HepG2 (cell line): ENCODE measurements around the gene SEMA3C. TPM values are rescaled to one million over a fixed set of nuclear protein-coding genes. Genes with fewer than 3 reads are reported as not detected.

ENCODE experiments used
- ATAC-seq: fragments of 200-7000 bp; cut with Tn5 transposase; 3 replicates; pipeline ENCODE4 v1.9.1; 2020; ENCODE audit warnings: mild to moderate bottlenecking, moderate library complexity
- BruUV-seq: library from RNA; stranded (reverse); fragments of 400-500 nt; replicated peaks from 2 replicates; lab custom pipeline; 2021; lab: Mats Ljungman, UMichigan
- CTCF ChIA-PET: fragments of 300-600 bp; formaldehyde crosslinking; extraction: SDS; loops from one replicate; lab custom pipeline; 2021; ENCODE audit warnings: low total read pairs, inconsistent platforms, low intra/inter-chr PET ratio; lab: Yijun Ruan, JAX
- POLR2A ChIA-PET: fragments of 350-600 bp; sonication (Branson Sonifier 250); formaldehyde crosslinking; loops from one replicate; lab custom pipeline; 2020; ENCODE audit warnings: antibody characterized with exemption, inconsistent platforms; lab: Yijun Ruan, JAX
- DNase-seq: peaks from one replicate; pipeline ENCODE4 v3.0.0-alpha.2; 2015; ENCODE audit warnings: low spot score
- FAIRE-seq: peaks from 3 replicates; lab custom pipeline; 2011; peaks lifted over from hg19 to GRCh38; lab: Jason Lieb, UNC
- H2AFZ ChIP-seq: one replicate; pipeline ENCODE4 v1.6.1; 2011; ENCODE audit warnings: low read length, inconsistent platforms
- H3K27ac ChIP-seq: fragments of 300-600 bp; 3 replicates; pipeline ENCODE4 v1.8.0; 2011; ENCODE audit warnings: mixed run types, mild to moderate bottlenecking, mixed read lengths, low read length, inconsistent platforms; ENCODE audit not compliant: insufficient read depth; ENCODE audit errors: extremely low read length
- H3K27me3 ChIP-seq, 2 experiments: fragments of 200-600 bp in 1 of 2; 2 replicates in 1 of 2; 3 replicates in 1 of 2; pipeline versions ENCODE4 v1.6.0 to v1.8.0; 2011; ENCODE audit warnings: low read length in 2 of 2, mild to moderate bottlenecking in 2 of 2, moderate library complexity in 2 of 2, inconsistent platforms in 1 of 2; ENCODE audit not compliant: insufficient read depth in 2 of 2, control insufficient read depth in 1 of 2
- H3K36me3 ChIP-seq, 2 experiments: fragments of 200-600 bp in 1 of 2; replicated peaks in 1 of 2; 2 replicates in 1 of 2; 3 replicates in 1 of 2; pipeline versions ENCODE4 v1.5.1 to v1.8.0; 2011; ENCODE audit warnings: low read length in 2 of 2, inconsistent platforms in 1 of 2; ENCODE audit not compliant: insufficient read depth in 2 of 2, control insufficient read depth in 1 of 2
- H3K4me1 ChIP-seq: 2 replicates; pipeline ENCODE4 v1.5.1; 2012; ENCODE audit warnings: low read length, inconsistent platforms; ENCODE audit not compliant: insufficient read depth
- H3K4me2 ChIP-seq: 2 replicates; pipeline ENCODE4 v1.6.0; 2011; ENCODE audit warnings: low read depth, low read length, inconsistent platforms
- H3K4me3 ChIP-seq, 3 experiments: fragments of 200-600 bp in 1 of 3; sonication (generic), shearing (Covaris generic) in 1 of 3; replicated peaks in 1 of 3; 2 replicates each; pipeline ENCODE4 v1.5.1; 2011 to 2016; ENCODE audit warnings: low read length in 3 of 3, inconsistent platforms in 2 of 3, low read depth in 2 of 3, mild to moderate bottlenecking in 2 of 3, control low read depth in 1 of 3, mixed read lengths in 1 of 3; ENCODE audit not compliant: insufficient read depth in 1 of 3
- H3K79me2 ChIP-seq: one replicate; pipeline ENCODE4 v1.6.1; 2011; ENCODE audit warnings: low read length, inconsistent platforms; ENCODE audit not compliant: insufficient read depth
- H3K9ac ChIP-seq: 2 replicates; pipeline ENCODE4 v1.6.0; 2011; ENCODE audit warnings: mild to moderate bottlenecking, low read depth, low read length, inconsistent platforms; ENCODE audit not compliant: insufficient read depth
- H3K9me3 ChIP-seq: 2 replicates; pipeline ENCODE4 v1.5.1; 2012; ENCODE audit warnings: mild to moderate bottlenecking, low read length
- H4K20me1 ChIP-seq: 2 replicates; pipeline ENCODE4 v1.6.0; 2011; ENCODE audit warnings: inconsistent platforms, mild to moderate bottlenecking, low read length, moderate library complexity; ENCODE audit not compliant: insufficient read depth
- HNRNPK ChIP-seq: fragments of 200-400 bp; formaldehyde crosslinking; IDR thresholded peaks from 2 replicates; pipeline ENCODE4 v1.6.1; 2018; ENCODE audit warnings: low read length, low read depth, moderate library complexity, mild to moderate bottlenecking; ENCODE audit not compliant: poor library complexity, severe bottlenecking
- NR2F6 ChIP-seq, 2 experiments: IDR thresholded peaks; 2 replicates each; pipeline ENCODE4 v1.6.1; 2016; ENCODE audit warnings: antibody characterized with exemption in 1 of 2, mild to moderate bottlenecking in 1 of 2
- PCBP2 ChIP-seq: fragments of 200-400 bp; formaldehyde crosslinking; optimal IDR thresholded peaks from 2 replicates; pipeline ENCODE3; 2018; ENCODE audit warnings: low read length, low read depth; ENCODE audit not compliant: poor library complexity, severe bottlenecking
- PLSCR1 ChIP-seq: sonication (generic); formaldehyde crosslinking; IDR thresholded peaks from 2 replicates; pipeline ENCODE4 v1.5.0; 2020; ENCODE audit warnings: missing genetic modification reagents, mild to moderate bottlenecking, borderline replicate concordance
- PRDM15 ChIP-seq: sonication (generic); formaldehyde crosslinking; IDR thresholded peaks from 2 replicates; pipeline ENCODE4 v1.4.0; 2020; ENCODE audit warnings: missing genetic modification reagents
- USF2 ChIP-seq, 2 experiments: sonication (generic) in 1 of 2; formaldehyde crosslinking in 1 of 2; IDR thresholded peaks; 2 replicates each; pipeline versions ENCODE4 v1.5.1 to v1.6.1; 2011 to 2020; ENCODE audit warnings: borderline replicate concordance in 1 of 2, low read depth in 1 of 2, low read length in 1 of 2, mild to moderate bottlenecking in 1 of 2, missing genetic modification reagents in 1 of 2, moderate library complexity in 1 of 2
- ZEB1 ChIP-seq: IDR thresholded peaks from 2 replicates; pipeline ENCODE4 v1.6.1; 2012; ENCODE audit warnings: mild to moderate bottlenecking, low read depth, inconsistent platforms; ENCODE audit not compliant: insufficient replicate concordance
- ZNF354B ChIP-seq: sonication (generic); formaldehyde crosslinking; IDR thresholded peaks from 2 replicates; pipeline ENCODE4 v1.8.0; 2022; ENCODE audit warnings: mild to moderate bottlenecking, missing genetic modification reagents
- ZNF589 ChIP-seq: sonication (generic); formaldehyde crosslinking; conservative IDR thresholded peaks from 2 replicates; pipeline ENCODE4 v1.8.0; 2022; ENCODE audit warnings: mild to moderate bottlenecking, moderate library complexity, missing genetic modification reagents
- ZNF670 ChIP-seq: sonication (generic); formaldehyde crosslinking; IDR thresholded peaks from 2 replicates; pipeline ENCODE4 v1.8.0; 2022; ENCODE audit warnings: mild to moderate bottlenecking, missing genetic modification reagents, borderline replicate concordance
- WGBS: methylation state at CpG from one replicate; pipeline ENCODE4 v1.1.6; 2017; ENCODE audit warnings: low lambda C conversion rate; 5-methylcytosine and 5-hydroxymethylcytosine counted together
- in situ Hi-C: cut with HindIII; loops from 2 replicates; pipeline ENCODE4 v1.10.0; 2017; ENCODE audit warnings: low pct_unique_long_range_greater_than_20kb; ENCODE audit not compliant: extremely low pct_ligation_motif_present
- intact Hi-C: fragments of 100-400 bp; cut with micrococcal nuclease; formaldehyde crosslinking; loops from one replicate; pipeline ENCODE4 v1.10.0; 2022; ENCODE audit not compliant: unreplicated experiment
- polyA plus RNA-seq, 8 experiments: library from polyadenylated mRNA; depleted of rRNA in 3 of 8; stranded (reverse) in 7 of 8; unstranded in 1 of 8; fragments of >200 nt; fragmentation: Illumina TruSeq in 4 of 8; extraction: Trizol in 4 of 8; gene quantifications; 2 replicates each; pipeline versions ENCODE4 v1.2.1 to v1.2.3, GENCODE V29; 2011 to 2016; ENCODE audit warnings: low read depth in 4 of 8, missing spikeins in 1 of 8, mixed read lengths in 1 of 8; ENCODE audit not compliant: insufficient read depth in 1 of 8
- total RNA-seq, 5 experiments: library from RNA; depleted of rRNA; stranded (reverse); fragments of >200 nt; fragmentation: Illumina TruSeq; extraction: Trizol; gene quantifications; 2 replicates each; pipeline ENCODE4 v1.2.3, GENCODE V29; 2016; ENCODE audit warnings: low read depth in 1 of 5

Gene SEMA3C
- total and polyA plus RNA-seq, 2 of the 13 experiments (the other 11 are each of a cell fraction or from before 2014, with no cell fraction given), result 0.05 to 0.13 TPM

- TF ChIP-seq PRDM15 (CRISPR knock-in tag), result no peak
- TF ChIP-seq PCBP2, result no peak
- no peak for TF ChIP-seq ZEB1
- no peak for TF ChIP-seq PLSCR1 (CRISPR knock-in tag)
- TF ChIP-seq ZNF670 (CRISPR knock-in tag), result no peak
- TF ChIP-seq, all 625 proteins: peak for 0
These were observed 148.8 kb downstream of the SEMA3C start (continued) for GRCh38 chr7:80770061-80770460.

- in situ Hi-C loops (no loop called here), intact Hi-C loops (no loop called here)
- POLR2A ChIA-PET, result no interaction called here
- CTCF ChIA-PET, result no interaction called here
- DNase-seq (no peak), FAIRE-seq (no peak), ATAC-seq (no peak)
- no peak overlapping the region for H2AFZ ChIP-seq
- no peak overlapping the region for H3K4me2 ChIP-seq
- WGBS, result 48% methylated on average over 1 of the region's 1 CpG
- no peaks in the 10 kb centered on the region for H3K79me2 ChIP-seq
- H3K27me3 ChIP-seq, result no peaks in the 10 kb centered on the region
- no TSS peak for BruUV-seq
- no peaks in the 10 kb centered on the region for H3K36me3 ChIP-seq
- no peaks in the 10 kb centered on the region for H3K4me1 ChIP-seq
- no peak overlapping the region for H3K27ac ChIP-seq
- H3K9me3 ChIP-seq, result no peaks in the 10 kb centered on the region
- H3K4me3 ChIP-seq, result no peak overlapping the region
- no peak overlapping the region for H3K9ac ChIP-seq
- H4K20me1 ChIP-seq, result no peaks in the 10 kb centered on the region
- no peak for TF ChIP-seq NR2F6 (IDR thresholded peaks at IDR 0.05)
- no peak for TF ChIP-seq NR2F6 (CRISPR knock-in tag; IDR thresholded peaks at IDR 0.05)
- no peak for TF ChIP-seq ZNF354B (CRISPR knock-in tag)
- no peak for TF ChIP-seq ZNF589 (CRISPR knock-in tag)
- no peak for TF ChIP-seq USF2 (IDR thresholded peaks at IDR 0.05; ENCODE audit: low read depth, low read length)
- TF ChIP-seq USF2 (CRISPR knock-in tag; IDR thresholded peaks at IDR 0.05; ENCODE audit: borderline replicate concordance), result no peak
- no peak for TF ChIP-seq HNRNPK
These were observed 150.1 kb downstream of the SEMA3C start for GRCh38 chr7:80768756-80769155.
